ENCODE data around the gene KATNBL1.

DNA sequence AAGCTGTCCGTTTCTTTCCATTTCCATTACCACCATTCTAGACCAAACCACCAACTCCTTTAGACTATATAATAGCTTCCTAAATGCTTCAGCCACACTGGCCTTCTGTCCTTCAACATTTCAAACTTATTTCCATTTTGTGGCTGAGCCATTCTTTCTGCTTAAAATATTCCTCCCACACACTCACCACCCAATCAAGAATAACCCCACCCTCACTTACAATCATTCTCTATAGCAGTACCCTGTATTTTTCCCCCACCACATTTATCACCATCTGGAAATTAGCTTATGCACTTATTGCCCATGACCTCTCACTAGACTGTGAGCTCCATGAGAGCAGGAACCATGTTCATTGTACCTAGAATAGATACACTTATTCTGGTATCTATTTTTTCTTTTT is 6.6 kb downstream of the KATNBL1 start:
- TF ChIP-seq, protein P1, sequence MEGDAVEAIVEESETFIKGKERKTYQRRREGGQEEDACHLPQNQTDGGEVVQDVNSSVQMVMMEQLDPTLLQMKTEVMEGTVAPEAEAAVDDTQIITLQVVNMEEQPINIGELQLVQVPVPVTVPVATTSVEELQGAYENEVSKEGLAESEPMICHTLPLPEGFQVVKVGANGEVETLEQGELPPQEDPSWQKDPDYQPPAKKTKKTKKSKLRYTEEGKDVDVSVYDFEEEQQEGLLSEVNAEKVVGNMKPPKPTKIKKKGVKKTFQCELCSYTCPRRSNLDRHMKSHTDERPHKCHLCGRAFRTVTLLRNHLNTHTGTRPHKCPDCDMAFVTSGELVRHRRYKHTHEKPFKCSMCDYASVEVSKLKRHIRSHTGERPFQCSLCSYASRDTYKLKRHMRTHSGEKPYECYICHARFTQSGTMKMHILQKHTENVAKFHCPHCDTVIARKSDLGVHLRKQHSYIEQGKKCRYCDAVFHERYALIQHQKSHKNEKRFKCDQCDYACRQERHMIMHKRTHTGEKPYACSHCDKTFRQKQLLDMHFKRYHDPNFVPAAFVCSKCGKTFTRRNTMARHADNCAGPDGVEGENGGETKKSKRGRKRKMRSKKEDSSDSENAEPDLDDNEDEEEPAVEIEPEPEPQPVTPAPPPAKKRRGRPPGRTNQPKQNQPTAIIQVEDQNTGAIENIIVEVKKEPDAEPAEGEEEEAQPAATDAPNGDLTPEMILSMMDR (conservative IDR thresholded peaks at IDR 0.05; ENCODE audit: low read depth in 2 of 2) = no peak
- TF ChIP-seq CREB1 (CRISPR knock-in tag; IDR thresholded peaks at IDR 0.05; ENCODE audit: low read depth) = no peak
- no peak for TF ChIP-seq JUNB (IDR thresholded peaks at IDR 0.05; ENCODE audit: unreplicated experiment)
- TF ChIP-seq, protein P2, sequence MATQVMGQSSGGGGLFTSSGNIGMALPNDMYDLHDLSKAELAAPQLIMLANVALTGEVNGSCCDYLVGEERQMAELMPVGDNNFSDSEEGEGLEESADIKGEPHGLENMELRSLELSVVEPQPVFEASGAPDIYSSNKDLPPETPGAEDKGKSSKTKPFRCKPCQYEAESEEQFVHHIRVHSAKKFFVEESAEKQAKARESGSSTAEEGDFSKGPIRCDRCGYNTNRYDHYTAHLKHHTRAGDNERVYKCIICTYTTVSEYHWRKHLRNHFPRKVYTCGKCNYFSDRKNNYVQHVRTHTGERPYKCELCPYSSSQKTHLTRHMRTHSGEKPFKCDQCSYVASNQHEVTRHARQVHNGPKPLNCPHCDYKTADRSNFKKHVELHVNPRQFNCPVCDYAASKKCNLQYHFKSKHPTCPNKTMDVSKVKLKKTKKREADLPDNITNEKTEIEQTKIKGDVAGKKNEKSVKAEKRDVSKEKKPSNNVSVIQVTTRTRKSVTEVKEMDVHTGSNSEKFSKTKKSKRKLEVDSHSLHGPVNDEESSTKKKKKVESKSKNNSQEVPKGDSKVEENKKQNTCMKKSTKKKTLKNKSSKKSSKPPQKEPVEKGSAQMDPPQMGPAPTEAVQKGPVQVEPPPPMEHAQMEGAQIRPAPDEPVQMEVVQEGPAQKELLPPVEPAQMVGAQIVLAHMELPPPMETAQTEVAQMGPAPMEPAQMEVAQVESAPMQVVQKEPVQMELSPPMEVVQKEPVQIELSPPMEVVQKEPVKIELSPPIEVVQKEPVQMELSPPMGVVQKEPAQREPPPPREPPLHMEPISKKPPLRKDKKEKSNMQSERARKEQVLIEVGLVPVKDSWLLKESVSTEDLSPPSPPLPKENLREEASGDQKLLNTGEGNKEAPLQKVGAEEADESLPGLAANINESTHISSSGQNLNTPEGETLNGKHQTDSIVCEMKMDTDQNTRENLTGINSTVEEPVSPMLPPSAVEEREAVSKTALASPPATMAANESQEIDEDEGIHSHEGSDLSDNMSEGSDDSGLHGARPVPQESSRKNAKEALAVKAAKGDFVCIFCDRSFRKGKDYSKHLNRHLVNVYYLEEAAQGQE (IDR thresholded peaks at IDR 0.05; ENCODE audit: unreplicated experiment) = no peak
- TF ChIP-seq EZH2phosphoT487 (IDR thresholded peaks at IDR 0.05; ENCODE audit: unreplicated experiment) = no peak
- TF ChIP-seq EZH2 (IDR thresholded peaks at IDR 0.05; ENCODE audit: low read depth, unreplicated experiment) = no peak
- TF ChIP-seq NANOG (IDR thresholded peaks at IDR 0.05; ENCODE audit: borderline replicate concordance) = no peak
- no peak for TF ChIP-seq POLR2AphosphoS5 (IDR thresholded peaks at IDR 0.05; ENCODE audit: low read depth)
- TF ChIP-seq, protein P3, sequence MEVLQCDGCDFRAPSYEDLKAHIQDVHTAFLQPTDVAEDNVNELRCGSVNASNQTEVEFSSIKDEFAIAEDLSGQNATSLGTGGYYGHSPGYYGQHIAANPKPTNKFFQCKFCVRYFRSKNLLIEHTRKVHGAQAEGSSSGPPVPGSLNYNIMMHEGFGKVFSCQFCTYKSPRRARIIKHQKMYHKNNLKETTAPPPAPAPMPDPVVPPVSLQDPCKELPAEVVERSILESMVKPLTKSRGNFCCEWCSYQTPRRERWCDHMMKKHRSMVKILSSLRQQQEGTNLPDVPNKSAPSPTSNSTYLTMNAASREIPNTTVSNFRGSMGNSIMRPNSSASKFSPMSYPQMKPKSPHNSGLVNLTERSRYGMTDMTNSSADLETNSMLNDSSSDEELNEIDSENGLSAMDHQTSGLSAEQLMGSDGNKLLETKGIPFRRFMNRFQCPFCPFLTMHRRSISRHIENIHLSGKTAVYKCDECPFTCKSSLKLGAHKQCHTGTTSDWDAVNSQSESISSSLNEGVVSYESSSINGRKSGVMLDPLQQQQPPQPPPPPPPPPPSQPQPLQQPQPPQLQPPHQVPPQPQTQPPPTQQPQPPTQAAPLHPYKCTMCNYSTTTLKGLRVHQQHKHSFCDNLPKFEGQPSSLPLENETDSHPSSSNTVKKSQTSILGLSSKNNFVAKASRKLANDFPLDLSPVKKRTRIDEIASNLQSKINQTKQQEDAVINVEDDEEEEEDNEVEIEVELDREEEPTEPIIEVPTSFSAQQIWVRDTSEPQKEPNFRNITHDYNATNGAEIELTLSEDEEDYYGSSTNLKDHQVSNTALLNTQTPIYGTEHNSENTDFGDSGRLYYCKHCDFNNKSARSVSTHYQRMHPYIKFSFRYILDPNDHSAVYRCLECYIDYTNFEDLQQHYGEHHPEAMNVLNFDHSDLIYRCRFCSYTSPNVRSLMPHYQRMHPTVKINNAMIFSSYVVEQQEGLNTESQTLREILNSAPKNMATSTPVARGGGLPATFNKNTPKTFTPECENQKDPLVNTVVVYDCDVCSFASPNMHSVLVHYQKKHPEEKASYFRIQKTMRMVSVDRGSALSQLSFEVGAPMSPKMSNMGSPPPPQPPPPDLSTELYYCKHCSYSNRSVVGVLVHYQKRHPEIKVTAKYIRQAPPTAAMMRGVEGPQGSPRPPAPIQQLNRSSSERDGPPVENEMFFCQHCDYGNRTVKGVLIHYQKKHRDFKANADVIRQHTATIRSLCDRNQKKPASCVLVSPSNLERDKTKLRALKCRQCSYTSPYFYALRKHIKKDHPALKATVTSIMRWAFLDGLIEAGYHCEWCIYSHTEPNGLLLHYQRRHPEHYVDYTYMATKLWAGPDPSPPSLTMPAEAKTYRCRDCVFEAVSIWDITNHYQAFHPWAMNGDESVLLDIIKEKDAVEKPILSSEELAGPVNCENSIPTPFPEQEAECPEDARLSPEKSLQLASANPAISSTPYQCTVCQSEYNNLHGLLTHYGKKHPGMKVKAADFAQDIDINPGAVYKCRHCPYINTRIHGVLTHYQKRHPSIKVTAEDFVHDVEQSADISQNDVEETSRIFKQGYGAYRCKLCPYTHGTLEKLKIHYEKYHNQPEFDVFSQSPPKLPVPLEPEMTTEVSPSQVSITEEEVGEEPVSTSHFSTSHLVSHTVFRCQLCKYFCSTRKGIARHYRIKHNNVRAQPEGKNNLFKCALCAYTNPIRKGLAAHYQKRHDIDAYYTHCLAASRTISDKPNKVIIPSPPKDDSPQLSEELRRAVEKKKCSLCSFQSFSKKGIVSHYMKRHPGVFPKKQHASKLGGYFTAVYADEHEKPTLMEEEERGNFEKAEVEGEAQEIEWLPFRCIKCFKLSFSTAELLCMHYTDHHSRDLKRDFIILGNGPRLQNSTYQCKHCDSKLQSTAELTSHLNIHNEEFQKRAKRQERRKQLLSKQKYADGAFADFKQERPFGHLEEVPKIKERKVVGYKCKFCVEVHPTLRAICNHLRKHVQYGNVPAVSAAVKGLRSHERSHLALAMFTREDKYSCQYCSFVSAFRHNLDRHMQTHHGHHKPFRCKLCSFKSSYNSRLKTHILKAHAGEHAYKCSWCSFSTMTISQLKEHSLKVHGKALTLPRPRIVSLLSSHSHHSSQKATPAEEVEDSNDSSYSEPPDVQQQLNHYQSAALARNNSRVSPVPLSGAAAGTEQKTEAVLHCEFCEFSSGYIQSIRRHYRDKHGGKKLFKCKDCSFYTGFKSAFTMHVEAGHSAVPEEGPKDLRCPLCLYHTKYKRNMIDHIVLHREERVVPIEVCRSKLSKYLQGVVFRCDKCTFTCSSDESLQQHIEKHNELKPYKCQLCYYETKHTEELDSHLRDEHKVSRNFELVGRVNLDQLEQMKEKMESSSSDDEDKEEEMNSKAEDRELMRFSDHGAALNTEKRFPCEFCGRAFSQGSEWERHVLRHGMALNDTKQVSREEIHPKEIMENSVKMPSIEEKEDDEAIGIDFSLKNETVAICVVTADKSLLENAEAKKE (CRISPR knock-in tag; IDR thresholded peaks at IDR 0.05) = no peak
- TF ChIP-seq, protein P4, sequence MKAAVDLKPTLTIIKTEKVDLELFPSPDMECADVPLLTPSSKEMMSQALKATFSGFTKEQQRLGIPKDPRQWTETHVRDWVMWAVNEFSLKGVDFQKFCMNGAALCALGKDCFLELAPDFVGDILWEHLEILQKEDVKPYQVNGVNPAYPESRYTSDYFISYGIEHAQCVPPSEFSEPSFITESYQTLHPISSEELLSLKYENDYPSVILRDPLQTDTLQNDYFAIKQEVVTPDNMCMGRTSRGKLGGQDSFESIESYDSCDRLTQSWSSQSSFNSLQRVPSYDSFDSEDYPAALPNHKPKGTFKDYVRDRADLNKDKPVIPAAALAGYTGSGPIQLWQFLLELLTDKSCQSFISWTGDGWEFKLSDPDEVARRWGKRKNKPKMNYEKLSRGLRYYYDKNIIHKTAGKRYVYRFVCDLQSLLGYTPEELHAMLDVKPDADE (IDR thresholded peaks at IDR 0.05) = no peak
- TF ChIP-seq ZNF331 (CRISPR knock-in tag; IDR thresholded peaks at IDR 0.05; ENCODE audit: low read depth) = no peak
- no peak for TF ChIP-seq ZNF114 (CRISPR knock-in tag; IDR thresholded peaks at IDR 0.05)
- TF ChIP-seq STAT1 (IDR thresholded peaks at IDR 0.05; ENCODE audit: unreplicated experiment) = no peak
